ENCODE results near the gene NR1I2. TPM values are rescaled to one million over a fixed set of nuclear protein-coding genes. Genes with fewer than 3 reads are reported as not detected.

NR1I2 gene
- under 1 TPM in 1 of 4 donors, not detected in 3; 0.46 TPM for total RNA-seq

DNA sequence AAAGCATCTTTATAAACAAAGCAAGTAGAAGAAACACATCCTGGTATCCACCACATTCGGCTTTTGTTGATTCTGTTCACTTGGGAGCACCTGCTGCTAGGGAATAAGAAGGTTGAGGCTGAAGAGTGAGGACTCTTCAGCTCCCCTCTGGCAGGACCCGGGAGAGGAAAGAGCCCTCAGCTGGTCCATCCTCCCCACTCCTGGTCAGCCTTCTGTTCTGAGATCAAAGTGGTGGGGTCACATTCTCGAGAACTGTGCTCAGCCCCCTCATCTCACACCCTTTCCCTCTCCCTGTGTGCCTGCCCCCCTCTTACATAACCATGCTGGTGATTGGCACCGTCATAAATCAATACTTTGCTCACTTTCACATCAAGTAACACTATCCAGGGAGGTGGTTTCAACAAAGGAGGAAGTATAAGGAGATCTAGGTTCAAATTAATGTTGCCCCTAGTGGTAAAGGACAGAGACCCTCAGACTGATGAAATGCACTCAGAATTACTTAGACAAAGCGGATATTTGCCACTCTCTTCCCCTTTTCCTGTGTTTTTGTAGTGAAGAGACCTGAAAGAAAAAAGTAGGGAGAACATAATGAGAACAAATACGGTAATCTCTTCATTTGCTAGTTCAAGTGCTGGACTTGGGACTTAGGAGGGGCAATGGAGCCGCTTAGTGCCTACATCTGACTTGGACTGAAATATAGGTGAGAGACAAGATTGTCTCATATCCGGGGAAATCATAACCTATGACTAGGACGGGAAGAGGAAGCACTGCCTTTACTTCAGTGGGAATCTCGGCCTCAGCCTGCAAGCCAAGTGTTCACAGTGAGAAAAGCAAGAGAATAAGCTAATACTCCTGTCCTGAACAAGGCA lies at the start of gene NR1I2:
NR1I2 (plus strand) TSS at position 772 of the 869 bp plus-strand sequence.
- Histone ChIP-seq H3K4me3 (no peak within 1 kb of the TSS), H3K4me1 (no peaks in the 10 kb centered on the region), H3K36me3 (no peaks in the 10 kb centered on the region), H3K27me3 (no peaks in the 10 kb centered on the region), H3K9me3 (peaks cover 0 to 5% (median 3%) of the 10 kb centered on the region in 4 donors), H3K27ac (replicated peaks in 1 of 4) (no peak within 1 kb of the TSS)
- no peak for DNase-seq (ENCODE audit: extremely low spot score)
- intact Hi-C loops (cut with DNase I): no loop called here
- TF ChIP-seq POLR2A (IDR thresholded peaks at IDR 0.05; ENCODE audit: low read depth) (no peak), CTCF (IDR thresholded peaks at IDR 0.05) (no peak), EP300 (IDR thresholded peaks at IDR 0.05) (no peak), POLR2AphosphoS5 (IDR thresholded peaks at IDR 0.05) (no peak)
- 81% methylated on average over 10 of the region's 10 CpGs for WGBS

- no peaks in the 10 kb centered on the region for H3K4me1 ChIP-seq
- TF ChIP-seq CTCF (IDR thresholded peaks at IDR 0.05) (no peak), EP300 (IDR thresholded peaks at IDR 0.05) (no peak), POLR2AphosphoS5 (IDR thresholded peaks at IDR 0.05) (no peak), POLR2A (IDR thresholded peaks at IDR 0.05; ENCODE audit: low read depth) (no peak)
- H3K27me3 ChIP-seq: no peaks in the 10 kb centered on the region
- intact Hi-C loops (cut with DNase I): no loop called here
- peaks cover 0 to 16% (median 0%) of the 10 kb centered on the region in 4 donors for H3K36me3 ChIP-seq
- H3K4me3 ChIP-seq: no peak overlapping the region
- no peak for DNase-seq (ENCODE audit: extremely low spot score)
- no peak overlapping the region for H3K27ac ChIP-seq (replicated peaks in 1 of 4)
- 93% methylated on average over 5 of the region's 5 CpGs for WGBS
- H3K9me3 ChIP-seq: no peaks in the 10 kb centered on the region
Observed at GRCh38 chr3:119733812-119734211, 48.1 kb upstream of the NR1I2 start.

DNA sequence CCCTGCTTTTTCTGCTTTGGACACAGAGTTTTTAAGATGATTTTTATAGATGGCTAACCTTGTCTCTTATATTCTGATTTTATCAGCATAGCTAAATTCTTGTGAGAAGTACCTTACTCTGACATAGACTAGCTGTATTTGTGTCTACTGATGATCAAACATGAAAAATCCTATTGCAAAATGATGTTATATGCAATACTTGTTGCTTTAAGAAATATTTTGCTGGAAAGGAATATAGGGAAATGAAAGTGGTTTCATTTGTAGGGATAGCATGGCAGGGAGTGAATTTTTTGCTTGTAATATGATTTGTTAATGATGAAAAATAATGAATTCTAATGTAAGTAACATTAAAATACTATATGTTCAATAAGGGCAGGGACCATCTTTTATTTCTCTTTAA lies 43.2 kb upstream of the NR1I2 start:
- no peak for DNase-seq (ENCODE audit: extremely low spot score)
- Histone ChIP-seq H3K36me3 (peaks cover 0 to 2% (median 0%) of the 10 kb centered on the region in 4 donors), H3K9me3 (no peaks in the 10 kb centered on the region), H3K4me3 (no peak overlapping the region), H3K27me3 (no peaks in the 10 kb centered on the region), H3K4me1 (no peaks in the 10 kb centered on the region), H3K27ac (replicated peaks in 1 of 4) (no peak overlapping the region)
- intact Hi-C loops (cut with DNase I): no loop called here
- TF ChIP-seq POLR2A (IDR thresholded peaks at IDR 0.05; ENCODE audit: low read depth) (no peak), POLR2AphosphoS5 (IDR thresholded peaks at IDR 0.05) (no peak), EP300 (IDR thresholded peaks at IDR 0.05) (no peak), CTCF (IDR thresholded peaks at IDR 0.05) (no peak)

DNA sequence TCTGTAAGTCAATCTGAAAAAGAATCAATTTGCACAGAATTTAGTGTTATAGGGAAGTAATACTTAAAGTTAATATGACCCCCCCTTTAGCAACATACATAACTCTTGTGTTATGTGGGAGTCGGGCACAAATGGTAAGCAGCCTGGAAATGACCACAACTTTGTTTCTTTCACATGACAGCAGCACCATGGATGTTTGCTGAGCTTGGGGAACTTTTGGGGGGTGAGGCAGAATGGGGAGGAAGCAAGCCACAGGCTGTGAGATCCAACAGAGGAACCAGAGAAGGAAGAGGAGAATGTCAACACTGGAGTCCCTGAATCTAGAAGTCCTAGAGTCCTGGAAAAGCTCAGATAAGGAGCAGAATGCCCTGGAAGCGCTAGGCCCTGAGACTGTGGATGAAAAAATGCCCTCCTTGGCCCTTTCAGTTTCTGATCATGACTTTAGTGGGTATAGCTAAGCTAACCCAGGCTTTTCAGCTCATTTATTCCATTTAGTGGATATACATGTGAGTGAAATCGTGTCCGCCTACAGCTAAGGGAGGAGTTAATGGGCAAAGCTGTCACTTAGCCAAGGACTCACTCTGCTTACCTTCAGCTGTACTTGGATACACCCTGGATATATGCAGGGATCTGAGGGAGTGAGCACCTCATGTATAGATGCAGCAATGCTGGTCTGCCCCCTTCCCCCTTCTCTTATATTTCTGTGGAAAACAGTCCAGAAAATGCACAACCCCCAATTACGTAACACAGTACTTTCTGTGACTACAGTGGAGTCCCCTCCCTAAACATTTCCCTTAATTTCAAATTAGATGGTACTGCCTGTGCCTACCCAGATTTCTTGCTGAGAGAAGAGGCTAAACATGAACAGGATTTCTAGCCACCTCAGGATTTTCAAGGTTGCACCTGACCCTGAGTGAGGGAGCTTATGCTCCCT lies 40.0 kb upstream of the NR1I2 start:
- 80% methylated on average over 5 of the region's 5 CpGs for WGBS
- intact Hi-C loops (cut with DNase I): no loop called here
- no peak for TF ChIP-seq EP300 (IDR thresholded peaks at IDR 0.05)
- TF ChIP-seq CTCF (IDR thresholded peaks at IDR 0.05): no peak
- TF ChIP-seq POLR2AphosphoS5 (IDR thresholded peaks at IDR 0.05): no peak
- TF ChIP-seq POLR2A (IDR thresholded peaks at IDR 0.05; ENCODE audit: low read depth): no peak

More for the DNA sequence above, 40.0 kb upstream of the NR1I2 start:
- DNase-seq (ENCODE audit: extremely low spot score): no peak
- no peaks in the 10 kb centered on the region for H3K9me3 ChIP-seq
- H3K4me1 ChIP-seq: no peaks in the 10 kb centered on the region
- no peak overlapping the region for H3K4me3 ChIP-seq
- H3K36me3 ChIP-seq: peaks cover 0 to 20% (median 0%) of the 10 kb centered on the region in 4 donors
- no peak overlapping the region for H3K27ac ChIP-seq (replicated peaks in 1 of 4)
- no peaks in the 10 kb centered on the region for H3K27me3 ChIP-seq

Measured in esophagus muscularis mucosa (tissue), 4 donors.